Hematopoietic multipotent progenitor cell treated with erythropoietin and hydrocortisone succinate and interleukin-3 and kit ligand, for 4 days (in vitro differentiated cells): Measurements from ENCODE around the gene RGS5.

Source experiments
- DNase-seq: peaks from one replicate; pipeline ENCODE4 v3.0.0-alpha.2; 2015

Gene RGS5

DNA sequence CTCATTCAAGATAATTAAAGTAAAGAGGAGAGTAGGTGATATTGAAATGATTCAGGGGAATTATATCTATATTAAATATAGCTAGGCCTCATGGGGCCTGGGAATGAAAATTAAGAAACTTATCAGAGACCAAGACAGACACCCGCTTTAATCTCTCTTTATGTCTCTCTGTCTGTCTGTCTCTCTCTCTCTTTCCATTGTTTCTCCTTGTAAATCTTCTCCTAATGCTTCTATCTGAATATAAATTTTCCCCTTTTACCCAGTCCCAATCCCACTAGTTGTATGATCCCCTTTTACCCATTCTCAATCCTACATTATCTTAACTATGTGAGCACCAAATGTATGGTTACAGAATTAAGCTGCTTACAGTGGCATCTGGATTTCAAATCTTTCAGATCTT is 61.2 kb downstream of the RGS5 start:
- DNase-seq: no peak

DNA sequence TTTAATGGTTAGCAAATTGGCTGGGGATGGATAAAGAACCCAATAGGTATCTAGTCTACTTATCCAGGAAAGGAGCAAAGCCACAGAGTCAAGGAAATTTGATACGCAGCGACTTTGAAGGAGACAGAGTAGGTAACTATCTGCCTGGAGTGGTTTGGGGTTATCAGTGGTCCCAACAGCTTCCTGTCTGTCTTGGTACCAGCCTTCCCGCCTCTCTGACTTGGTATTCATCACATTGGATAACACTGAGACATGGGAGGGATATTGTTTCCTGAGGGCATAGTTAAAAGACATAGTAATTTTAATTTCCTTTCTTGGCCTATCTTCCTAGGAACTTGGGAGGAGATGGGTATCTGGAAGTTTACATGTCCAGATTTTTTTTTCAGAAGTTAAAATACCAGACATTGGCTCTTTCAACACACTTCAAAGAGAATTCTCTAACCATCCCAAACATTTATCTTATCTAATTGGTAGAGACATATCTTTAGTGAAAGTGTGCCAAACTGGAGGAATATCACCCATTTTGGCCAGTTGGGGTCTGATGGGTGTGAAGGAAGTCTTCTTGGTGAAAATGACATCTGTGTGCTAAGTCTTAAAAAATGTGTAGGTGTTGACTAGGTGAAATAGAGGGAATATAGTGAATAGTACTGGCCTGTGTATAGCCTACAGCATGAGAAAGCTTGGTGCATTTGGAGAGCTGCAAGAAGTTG is 65.0 kb downstream of the RGS5 start:
- DNase-seq: no peak

DNA sequence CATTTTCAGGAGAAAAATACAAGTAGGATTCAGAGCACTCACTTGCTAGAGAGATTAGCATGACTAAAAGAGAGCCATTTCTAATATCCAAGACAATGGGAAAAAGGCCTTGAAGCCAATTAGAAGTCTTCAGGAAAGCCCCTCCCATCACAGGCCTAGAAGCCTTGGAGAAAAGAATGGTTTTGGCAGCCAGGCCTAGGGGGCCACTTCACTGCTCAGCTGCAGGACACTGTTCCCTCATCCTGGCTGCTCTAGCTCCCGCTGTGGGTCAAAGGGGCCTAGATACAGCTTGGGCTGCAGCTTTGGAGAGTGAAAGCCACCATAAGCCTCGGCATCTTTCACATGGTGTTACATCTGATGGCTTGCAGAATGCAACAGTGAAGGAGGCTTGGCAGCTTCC is 70.7 kb downstream of the RGS5 start:
- DNase-seq: no peak

DNA sequence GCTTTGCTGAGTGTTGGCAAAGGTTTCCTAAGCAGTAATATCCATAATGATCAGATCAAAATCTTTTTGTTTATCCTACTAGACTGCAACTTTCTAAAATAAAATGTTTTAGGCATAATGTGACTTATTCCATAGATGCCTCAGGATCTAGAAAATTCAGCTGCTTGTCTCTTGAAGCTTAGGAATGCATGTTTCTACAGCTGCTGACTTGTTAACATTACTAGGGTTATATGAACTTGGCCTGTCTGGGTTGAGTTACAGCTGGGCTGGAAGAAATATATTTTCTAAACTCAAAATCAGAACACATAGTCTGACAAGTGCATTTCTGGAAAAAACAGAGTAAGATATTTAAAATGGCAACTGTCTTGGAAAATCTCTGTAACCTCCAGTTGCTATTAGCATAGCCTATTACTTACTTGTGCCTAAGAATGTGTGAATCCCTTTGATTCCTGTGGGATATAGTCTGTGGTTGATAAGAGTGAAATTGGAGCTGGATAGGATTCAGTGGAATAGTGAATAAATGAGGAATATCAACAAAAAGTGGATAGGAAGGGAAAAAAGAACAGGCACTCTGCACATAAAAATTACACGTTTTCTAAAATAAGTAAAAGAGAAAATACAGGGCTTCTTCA is 72.4 kb downstream of the RGS5 start:
- no peak for DNase-seq

DNA sequence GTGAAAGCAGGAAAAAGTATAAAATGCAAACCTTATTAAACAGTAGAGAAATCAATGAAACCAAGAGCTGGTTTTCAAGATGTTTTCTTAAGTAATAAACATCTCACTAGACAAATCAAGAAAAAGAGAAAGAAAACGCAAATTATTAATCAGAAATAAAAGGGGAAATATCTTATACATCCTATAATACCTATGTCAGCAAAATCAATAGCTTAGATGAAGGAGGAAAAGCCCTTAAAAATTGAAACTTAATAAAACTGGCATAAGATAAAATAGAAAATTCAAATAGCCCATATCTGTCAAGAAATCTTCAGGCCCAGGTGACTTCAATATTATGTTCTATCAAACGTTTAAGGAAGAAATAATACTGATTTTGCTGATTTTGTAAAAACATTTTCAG is 74.4 kb downstream of the RGS5 start:
- DNase-seq: no peak

DNA sequence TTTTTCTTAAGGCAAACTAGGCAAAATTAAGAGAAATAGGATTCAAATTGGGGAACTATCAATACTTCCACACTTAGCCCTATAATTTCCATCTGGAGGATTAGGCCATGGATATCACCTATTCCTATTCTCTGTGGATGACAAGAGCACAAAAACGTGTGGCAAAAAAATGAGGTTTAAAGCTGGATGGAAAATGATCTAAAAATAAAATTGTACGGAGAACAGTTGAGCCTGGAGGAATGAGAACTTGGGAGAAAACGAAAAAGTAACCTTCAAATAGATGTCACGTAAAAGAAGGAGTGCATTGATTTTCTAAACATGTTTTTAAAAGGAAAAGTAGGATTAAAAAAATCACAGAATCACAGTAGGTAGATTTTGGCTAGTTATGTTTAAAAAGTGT is 77.9 kb downstream of the RGS5 start:
- no peak for DNase-seq

DNA sequence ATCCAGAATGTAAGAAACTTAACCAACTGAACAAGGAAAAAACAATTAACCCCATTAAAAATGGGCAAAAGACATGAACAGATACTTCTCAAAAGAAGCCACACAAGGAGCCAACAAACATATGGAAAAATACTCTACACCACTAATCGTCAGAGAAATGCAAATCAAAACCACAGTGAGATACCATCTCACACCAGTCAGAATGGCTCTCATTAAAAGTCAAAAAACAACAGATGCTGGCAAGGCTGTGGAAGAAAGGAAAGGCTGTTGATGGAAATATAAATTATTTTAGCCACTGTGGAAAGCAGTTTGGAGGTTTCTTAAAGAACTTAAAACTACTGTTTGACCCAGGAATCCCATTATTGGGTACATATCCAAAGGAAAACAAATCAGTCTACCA is 82.3 kb downstream of the RGS5 start:
- DNase-seq: no peak

DNA sequence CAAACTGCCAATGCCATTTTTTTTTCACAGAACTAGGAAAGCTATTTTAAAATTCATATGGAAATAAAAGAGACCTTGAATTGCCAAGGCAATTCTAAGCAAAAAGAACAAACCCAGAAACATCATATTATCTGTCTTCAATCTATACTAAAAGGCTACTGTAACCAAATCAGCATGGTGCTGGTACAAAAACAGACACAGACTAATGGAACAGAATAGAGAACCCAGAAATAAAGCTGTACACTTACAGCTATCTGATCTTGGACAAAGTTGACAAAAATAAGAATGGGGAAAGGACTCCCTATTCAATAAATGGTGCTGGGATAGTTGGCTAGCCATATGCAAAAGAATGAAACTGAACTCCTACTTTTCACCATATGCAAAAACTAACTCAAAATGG is 83.0 kb downstream of the RGS5 start:
- DNase-seq: no peak

DNA sequence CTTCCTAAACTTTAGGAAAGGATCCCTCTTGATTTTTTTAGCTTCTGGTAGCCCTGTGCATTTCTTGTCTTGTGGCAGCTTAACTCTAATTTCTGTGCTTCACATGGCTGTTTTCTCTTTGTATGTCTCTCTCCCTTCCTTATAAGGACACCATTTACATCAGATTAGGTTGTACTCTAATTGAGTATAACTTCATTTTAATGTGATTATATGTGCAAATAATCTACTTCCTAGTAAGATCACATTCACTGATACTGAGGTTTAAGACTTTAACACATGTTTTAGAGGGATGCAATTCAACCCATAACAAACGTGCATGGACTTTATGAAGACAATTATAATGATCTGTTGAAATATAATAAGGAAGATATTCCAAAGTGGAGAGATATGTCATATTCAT is 86.8 kb downstream of the RGS5 start:
- DNase-seq: no peak

DNA sequence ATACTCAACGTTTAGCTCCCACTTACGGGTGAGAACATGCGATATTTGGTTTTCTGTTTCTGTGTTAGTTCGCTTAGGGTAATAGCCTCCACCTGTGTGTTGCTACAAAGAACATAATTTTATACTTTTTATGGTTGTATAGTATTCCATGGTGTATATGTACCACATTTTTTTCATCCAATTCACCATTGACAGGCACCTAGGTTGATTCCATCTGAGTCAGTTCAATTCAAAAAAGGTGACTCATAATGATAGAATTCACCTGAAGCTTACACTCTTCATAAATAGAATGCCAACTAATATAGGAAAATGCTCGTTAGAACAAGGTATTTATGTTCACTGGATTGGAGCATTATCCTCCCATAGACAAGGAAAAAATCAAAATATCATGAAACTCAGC is 95.1 kb downstream of the RGS5 start:
- no peak for DNase-seq

DNA sequence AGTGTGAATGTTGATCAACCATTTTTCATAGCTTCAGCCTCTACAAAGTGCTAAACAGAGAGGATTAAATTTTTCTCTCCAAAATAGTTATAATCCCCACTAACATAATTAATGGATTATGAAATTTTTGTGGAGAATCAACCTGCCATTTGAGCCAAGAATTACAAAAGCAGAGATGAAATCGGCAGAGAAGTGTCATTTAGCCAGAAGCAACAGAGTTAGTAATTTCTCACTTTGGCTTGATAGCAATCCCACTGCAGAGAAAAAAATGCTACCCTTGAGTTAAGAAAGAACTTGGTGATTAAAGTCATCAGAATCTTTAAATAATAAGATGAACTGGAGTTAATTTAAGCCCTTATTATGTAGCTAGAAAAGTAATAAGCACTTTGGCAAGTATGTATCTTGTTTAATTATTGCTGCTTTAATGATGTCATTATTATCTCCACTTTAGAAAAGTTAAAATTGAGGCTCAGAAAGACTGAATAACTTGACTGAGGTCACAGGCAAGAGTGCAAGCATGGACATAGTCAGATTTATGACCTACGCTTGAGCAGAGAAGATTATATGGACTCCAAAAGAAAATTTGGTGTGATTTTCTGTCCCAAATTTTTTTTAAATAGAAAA is 96.2 kb downstream of the RGS5 start:
- DNase-seq: no peak

DNA sequence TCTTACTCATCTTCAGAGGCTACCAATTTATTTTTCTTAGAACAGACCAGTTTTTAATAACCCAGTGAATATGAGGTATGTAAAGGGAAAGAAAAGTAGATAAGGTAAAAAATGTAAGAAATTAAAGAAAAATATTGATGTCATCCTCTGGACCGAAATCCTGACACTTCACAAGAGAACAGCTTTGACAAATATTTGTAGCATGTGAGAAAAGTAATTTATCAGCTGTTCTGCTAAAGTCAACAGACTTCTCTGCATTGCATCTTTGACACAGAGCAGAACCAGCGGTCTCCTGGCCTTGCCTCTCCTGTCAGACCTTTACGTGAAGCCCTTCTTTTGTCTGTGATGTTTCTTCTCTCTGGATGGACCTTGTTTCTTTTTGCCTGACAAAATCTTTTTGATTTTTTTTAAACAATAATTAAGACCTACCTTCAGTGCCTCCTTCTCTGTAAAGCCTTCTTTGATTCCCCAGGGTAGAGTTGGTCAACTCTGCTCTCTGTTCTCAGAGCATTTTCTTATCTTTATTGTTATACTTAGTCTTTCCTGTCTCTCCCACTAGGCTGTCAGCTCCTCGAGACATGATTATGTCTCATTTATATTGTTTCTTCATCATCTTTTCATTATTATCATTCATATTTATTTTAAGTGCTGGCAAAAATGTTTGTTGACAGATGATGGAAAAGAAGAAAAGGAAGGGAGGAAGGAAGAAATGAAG is 98.2 kb downstream of the RGS5 start:
- DNase-seq: no peak

DNA sequence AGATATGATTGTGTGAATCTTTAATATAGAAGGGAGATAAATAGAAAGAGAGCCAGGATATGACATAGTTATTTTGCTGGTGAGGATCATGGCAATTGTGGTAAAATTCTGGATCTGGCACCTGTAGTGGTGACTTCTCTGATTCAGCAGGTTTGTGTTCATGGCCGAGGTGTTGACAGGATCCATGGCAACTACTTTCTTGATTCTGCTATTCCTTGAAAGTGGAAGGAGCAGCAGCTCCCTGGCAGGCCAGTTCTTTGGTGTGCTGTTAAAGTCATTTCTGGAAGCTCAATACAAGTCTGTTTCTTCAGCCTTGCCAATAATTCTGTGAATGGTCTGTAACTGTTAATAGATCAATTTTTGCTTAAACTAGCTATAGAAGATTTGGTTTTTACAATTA is 100.1 kb downstream of the RGS5 start:
- DNase-seq: no peak

DNA sequence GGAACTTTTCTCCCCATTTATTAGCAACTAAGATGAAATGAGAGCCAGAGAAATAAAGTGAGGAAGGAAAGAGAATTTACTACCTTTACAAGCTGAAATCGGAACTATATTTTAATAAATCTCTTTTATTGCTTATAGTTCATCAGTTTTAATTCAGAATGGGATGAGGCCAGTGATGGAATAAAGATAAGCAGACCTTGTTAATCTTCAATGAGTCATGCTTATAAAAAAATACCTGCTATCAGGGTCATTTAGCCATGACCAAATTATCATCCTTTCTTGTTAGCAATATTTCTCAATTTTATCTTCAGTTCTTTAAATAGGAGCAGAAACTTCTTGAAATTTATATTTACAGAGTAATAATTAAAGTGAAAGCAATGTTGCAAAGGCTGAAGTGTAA is 107.5 kb downstream of the RGS5 start:
- DNase-seq: no peak

DNA sequence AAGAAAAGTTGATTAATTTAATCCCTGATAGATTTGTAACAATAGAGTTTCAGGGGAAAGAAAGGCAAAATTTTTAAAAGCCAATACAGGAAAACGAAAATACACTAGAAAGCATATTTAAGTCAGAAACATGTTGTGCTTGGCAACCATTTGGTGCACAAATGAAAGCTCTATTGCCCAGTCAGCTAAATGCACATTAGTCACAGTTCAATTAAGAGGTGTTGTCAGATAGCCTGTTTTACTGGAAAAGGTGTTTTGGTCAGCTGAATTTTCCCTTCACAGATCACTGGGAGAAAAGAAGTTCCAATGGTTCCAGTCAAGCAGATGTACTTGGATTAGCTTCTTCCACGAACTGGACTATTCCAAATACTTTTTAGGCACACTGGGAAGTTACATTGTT is 108.1 kb downstream of the RGS5 start:
- no peak for DNase-seq

DNA sequence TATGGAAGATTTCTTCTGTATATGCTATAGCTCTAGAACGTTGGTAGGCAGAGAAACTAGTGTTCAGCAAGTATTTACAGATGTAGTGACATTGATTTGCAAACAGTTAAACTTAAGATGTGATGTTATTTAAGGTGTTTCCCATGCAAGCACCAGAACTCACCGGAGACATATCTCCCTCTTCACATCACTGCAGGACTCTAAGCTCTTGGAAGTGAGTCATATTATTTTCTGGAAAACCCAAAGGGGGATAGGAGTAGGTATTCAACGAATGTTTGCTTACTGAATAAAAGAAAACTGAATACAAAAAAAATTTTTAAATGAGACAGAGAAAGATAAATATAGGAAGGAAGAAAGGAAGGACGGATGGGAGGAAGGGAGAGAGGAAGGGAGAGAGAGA is 108.5 kb downstream of the RGS5 start:
- DNase-seq: no peak

DNA sequence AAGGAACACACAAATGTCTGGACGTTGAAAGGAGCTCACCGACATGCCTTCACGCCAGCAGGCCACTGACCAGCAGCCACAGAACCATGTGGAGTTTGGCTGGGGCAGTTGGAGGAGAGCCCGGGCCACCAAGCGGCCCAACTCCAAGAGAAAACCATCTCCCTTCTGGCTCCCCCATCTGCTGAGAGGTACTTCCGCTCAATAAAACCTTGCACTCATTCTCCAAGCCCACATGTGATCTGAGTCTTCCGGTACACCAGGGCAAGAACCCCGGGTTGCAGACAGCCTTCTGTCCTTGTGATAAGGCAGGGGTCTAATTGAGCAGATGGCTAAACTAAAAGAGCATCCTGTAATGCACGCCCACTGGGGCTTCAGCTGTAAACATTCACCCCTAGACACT is 109.1 kb downstream of the RGS5 start:
- DNase-seq: no peak

DNA sequence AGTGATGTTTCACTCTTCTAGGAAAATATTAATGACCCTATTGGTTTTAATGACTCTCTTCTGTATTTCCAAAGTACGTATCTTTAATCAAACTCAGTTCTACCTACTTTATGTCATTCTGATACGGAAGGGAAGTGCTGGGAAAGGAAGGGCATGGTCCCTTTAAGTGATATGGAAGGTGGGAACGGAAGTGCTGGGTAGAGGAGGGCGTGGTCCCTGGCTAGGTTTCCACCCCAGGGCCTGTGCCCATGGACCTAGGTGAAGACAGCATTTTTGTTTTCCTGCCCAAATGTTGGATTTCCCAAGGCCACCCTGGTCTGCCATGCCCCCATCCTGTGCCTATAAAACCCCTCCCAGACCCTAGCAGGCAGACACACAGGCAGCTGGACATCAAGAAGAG is 109.5 kb downstream of the RGS5 start:
- no peak for DNase-seq
